IMR-90 (cell line): ENCODE data around the gene MRPL21.

ENCODE experiments used
- BHLHE40 ChIP-seq: fragments of 150-350 bp; IDR thresholded peaks from 2 replicates; pipeline ENCODE4 v1.6.1; 2016; ENCODE audit warnings: mild to moderate bottlenecking, low read depth, low read length
- CEBPB ChIP-seq: IDR thresholded peaks from 2 replicates; pipeline ENCODE4 v1.6.1; 2012; ENCODE audit warnings: low read depth, low read length, improper control_type of control experiment
- CHD1 ChIP-seq: IDR thresholded peaks from 2 replicates; pipeline ENCODE4 v1.6.1; 2012; ENCODE audit warnings: low read depth, low read length, improper control_type of control experiment
- CTCF ChIP-seq: conservative IDR thresholded peaks from 2 replicates; pipeline ENCODE4 v1.5.1; 2012; ENCODE audit warnings: mild to moderate bottlenecking, low read depth, low read length, improper control_type of control experiment
- MAFK ChIP-seq: IDR thresholded peaks from 2 replicates; pipeline ENCODE4 v1.6.1; 2012; ENCODE audit warnings: low read depth, low read length, improper control_type of control experiment
- MAZ ChIP-seq: IDR thresholded peaks from 2 replicates; pipeline ENCODE4 v1.6.1; 2012; ENCODE audit warnings: low read depth, mild to moderate bottlenecking, low read length, improper control_type of control experiment, moderate library complexity, borderline replicate concordance
- NFE2L2 ChIP-seq: fragments of 150-350 bp; IDR thresholded peaks from 2 replicates; pipeline ENCODE4 v1.6.1; 2016; ENCODE audit warnings: low read depth, mild to moderate bottlenecking, low read length
- POLR2A ChIP-seq: IDR thresholded peaks from 2 replicates; pipeline ENCODE4 v1.6.1; 2012; ENCODE audit warnings: mild to moderate bottlenecking, low read depth, low read length
- RAD21 ChIP-seq: IDR thresholded peaks from 2 replicates; pipeline ENCODE4 v1.6.1; 2012; ENCODE audit warnings: low read length, improper control_type of control experiment
- RCOR1 ChIP-seq: IDR thresholded peaks from 2 replicates; pipeline ENCODE4 v1.6.1; 2012; ENCODE audit warnings: mild to moderate bottlenecking, low read length, improper control_type of control experiment; ENCODE audit not compliant: insufficient replicate concordance
- RFX5 ChIP-seq: IDR thresholded peaks from 2 replicates; pipeline ENCODE4 v1.8.0; 2012; ENCODE audit warnings: low read depth, mild to moderate bottlenecking, low read length, moderate library complexity
- SMC3 ChIP-seq: fragments of 150-350 bp; IDR thresholded peaks from 2 replicates; pipeline ENCODE4 v1.6.1; 2016; ENCODE audit warnings: low read depth, mild to moderate bottlenecking, antibody characterized with exemption, low read length, moderate library complexity
- USF2 ChIP-seq: fragments of 150-350 bp; IDR thresholded peaks from 2 replicates; pipeline ENCODE4 v1.6.1; 2017; ENCODE audit warnings: mild to moderate bottlenecking, antibody characterized with exemption, low read length, low read depth
- TF ChIP-seq, protein P1 (sequence below): fragments of 150-350 bp; IDR thresholded peaks from 2 replicates; pipeline ENCODE4 v1.6.1; 2016; ENCODE audit warnings: low read depth, mild to moderate bottlenecking, low read length, moderate library complexity, borderline replicate concordance

- TF ChIP-seq POLR2A (no peak), CTCF (no peak), MAFK (no peak), RFX5 (no peak), RAD21 (no peak), CEBPB (no peak), USF2 (no peak), CHD1 (no peak), SMC3 (no peak), MAZ (no peak), BHLHE40 (no peak), NFE2L2 (no peak), RCOR1 (no peak)
- TF ChIP-seq, protein P1, sequence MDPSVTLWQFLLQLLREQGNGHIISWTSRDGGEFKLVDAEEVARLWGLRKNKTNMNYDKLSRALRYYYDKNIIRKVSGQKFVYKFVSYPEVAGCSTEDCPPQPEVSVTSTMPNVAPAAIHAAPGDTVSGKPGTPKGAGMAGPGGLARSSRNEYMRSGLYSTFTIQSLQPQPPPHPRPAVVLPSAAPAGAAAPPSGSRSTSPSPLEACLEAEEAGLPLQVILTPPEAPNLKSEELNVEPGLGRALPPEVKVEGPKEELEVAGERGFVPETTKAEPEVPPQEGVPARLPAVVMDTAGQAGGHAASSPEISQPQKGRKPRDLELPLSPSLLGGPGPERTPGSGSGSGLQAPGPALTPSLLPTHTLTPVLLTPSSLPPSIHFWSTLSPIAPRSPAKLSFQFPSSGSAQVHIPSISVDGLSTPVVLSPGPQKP: no peak
These were observed 37.2 kb upstream of the MRPL21 start for GRCh38 chr11:68940651-68941323.
